Right ventricle myocardium inferior (tissue), 1 donor: ENCODE data around the gene DAG1. TPM values are rescaled to one million over a fixed set of nuclear protein-coding genes. Genes with fewer than 3 reads are reported as not detected.

Experiments used
- ATAC-seq: fragments of 200-7000 bp; cut with Tn5 transposase; one replicate; pipeline ENCODE4 v1.9.1; 2020; ENCODE audit warnings: mild to moderate bottlenecking, moderate library complexity
- DNase-seq: peaks from one replicate; pipeline ENCODE4 v3.0.0; 2021; ENCODE audit errors: missing footprints
- intact Hi-C: fragments of 100-400 bp; cut with DNase I; formaldehyde crosslinking; loops from one replicate; pipeline ENCODE4 v1.11.0; 2022
- total RNA-seq: library from RNA; stranded (reverse); fragmentation: NEBNext Ultra II Directional; extraction: Animal tissue kit (Norgen Biotek cat#: 25700); gene quantifications from one replicate; pipeline ENCODE4 v1.2.1, GENCODE V29; 2021
- donor health status: DM: no; HTN: yes; CAD: no; lungs with severe emphysema.

DAG1 gene
- total RNA-seq, 1 donor from 2014 or later: 129 TPM

GRCh38 chr3:49570028-49570654, 100.1 kb downstream of the DAG1 start:
- DNase-seq: no peak
- no peak for ATAC-seq
- intact Hi-C loops: no loop called here

DNA sequence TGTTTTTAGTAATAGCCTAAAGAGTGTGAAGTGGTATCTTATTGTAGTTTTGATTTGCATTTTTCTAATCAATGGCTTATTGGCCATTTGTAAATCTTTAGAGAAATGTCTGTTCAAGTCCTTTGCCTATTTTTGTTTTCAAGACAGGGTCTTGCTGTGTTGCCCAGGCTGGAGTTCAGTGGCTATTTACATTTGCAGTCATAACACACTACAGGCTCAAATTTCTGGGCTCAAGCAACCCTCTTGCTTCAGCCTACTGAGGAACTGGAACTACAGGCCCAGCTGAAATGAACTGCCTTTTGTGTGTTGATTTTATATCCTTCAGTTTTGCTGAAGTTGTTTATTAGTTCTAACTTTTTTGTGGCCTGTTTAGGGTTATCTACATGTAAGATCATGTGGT, 112.1 kb downstream of the DAG1 start:
- ATAC-seq: no peak
- no peak for DNase-seq
- intact Hi-C loops: no loop called here

Other genes starting within 250 kb of the DAG1 start
- gene C3orf62, start 193.0 kb upstream of the DAG1 start, total RNA-seq: 2.1 TPM
- 39.4 TPM for gene USP4, start 130.2 kb upstream of the DAG1 start, total RNA-seq
- 136 TPM for gene GPX1, start 111.9 kb upstream of the DAG1 start, total RNA-seq
- 285 TPM for gene RHOA, start 58.3 kb upstream of the DAG1 start, total RNA-seq
- 17.1 TPM for gene TCTA, start 57.8 kb upstream of the DAG1 start, total RNA-seq
- 20.5 TPM for gene AMT, start 47.8 kb upstream of the DAG1 start, total RNA-seq
- gene NICN1, start 40.9 kb upstream of the DAG1 start, total RNA-seq: 15.5 TPM
- gene BSN, start 84.2 kb downstream of the DAG1 start, total RNA-seq: 0.27 TPM
- gene APEH, start 204.1 kb downstream of the DAG1 start, total RNA-seq: 99.5 TPM
- gene MST1, start 219.2 kb downstream of the DAG1 start, total RNA-seq: 4.6 TPM
- 46.1 TPM for gene RNF123, start 219.3 kb downstream of the DAG1 start, total RNA-seq
- gene AMIGO3, start 249.4 kb downstream of the DAG1 start, total RNA-seq: not detected